Measurements from ENCODE around the gene LPO.

- TF ChIP-seq POLR2A (IDR thresholded peaks at IDR 0.05), result no peak
- TF ChIP-seq, protein P1, sequence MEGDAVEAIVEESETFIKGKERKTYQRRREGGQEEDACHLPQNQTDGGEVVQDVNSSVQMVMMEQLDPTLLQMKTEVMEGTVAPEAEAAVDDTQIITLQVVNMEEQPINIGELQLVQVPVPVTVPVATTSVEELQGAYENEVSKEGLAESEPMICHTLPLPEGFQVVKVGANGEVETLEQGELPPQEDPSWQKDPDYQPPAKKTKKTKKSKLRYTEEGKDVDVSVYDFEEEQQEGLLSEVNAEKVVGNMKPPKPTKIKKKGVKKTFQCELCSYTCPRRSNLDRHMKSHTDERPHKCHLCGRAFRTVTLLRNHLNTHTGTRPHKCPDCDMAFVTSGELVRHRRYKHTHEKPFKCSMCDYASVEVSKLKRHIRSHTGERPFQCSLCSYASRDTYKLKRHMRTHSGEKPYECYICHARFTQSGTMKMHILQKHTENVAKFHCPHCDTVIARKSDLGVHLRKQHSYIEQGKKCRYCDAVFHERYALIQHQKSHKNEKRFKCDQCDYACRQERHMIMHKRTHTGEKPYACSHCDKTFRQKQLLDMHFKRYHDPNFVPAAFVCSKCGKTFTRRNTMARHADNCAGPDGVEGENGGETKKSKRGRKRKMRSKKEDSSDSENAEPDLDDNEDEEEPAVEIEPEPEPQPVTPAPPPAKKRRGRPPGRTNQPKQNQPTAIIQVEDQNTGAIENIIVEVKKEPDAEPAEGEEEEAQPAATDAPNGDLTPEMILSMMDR (IDR thresholded peaks at IDR 0.05), result no peak
Observed at GRCh38 chr17:58242171-58242784, 3.9 kb downstream of the LPO start.
